Fibroblast of villous mesenchyme (primary cell): ENCODE results near the gene RGMA. TPM values are rescaled to one million over a fixed set of nuclear protein-coding genes. Genes with fewer than 3 reads are reported as not detected.
A peak's percentile ranks its signal among the peaks of the same experiment; 100 is the strongest.

Source experiments
- DNase-seq: peaks from one replicate; pipeline ENCODE4 v3.0.0-alpha.2; 2010; ENCODE audit warnings: low read depth
- H3K4me3 ChIP-seq: 2 replicates; pipeline ENCODE4 v1.5.1; 2011; ENCODE audit warnings: low read depth, mild to moderate bottlenecking, low read length
- CTCF ChIP-seq: IDR thresholded peaks from 2 replicates; pipeline ENCODE4 v1.5.1; 2012; ENCODE audit warnings: low read depth, mild to moderate bottlenecking, low read length; ENCODE audit not compliant: insufficient read depth
- total RNA-seq: library from RNA; depleted of rRNA; stranded (reverse); fragments of >200 nt; gene quantifications from 2 replicates; pipeline ENCODE4 v1.2.3, GENCODE V29; 2012

The RGMA gene
- total RNA-seq, 1 donor = not detected

GRCh38 chr15:93001881-93002280 lies 87.1 kb downstream of the RGMA start:
- no peak overlapping the region for H3K4me3 ChIP-seq
- peak; percentile 3 for TF ChIP-seq CTCF
- DNase-seq = no peak

GRCh38 chr15:93001156-93001555 lies 87.9 kb downstream of the RGMA start:
- no peak for DNase-seq
- H3K4me3 ChIP-seq = no peak overlapping the region
- TF ChIP-seq CTCF = no peak

DNA sequence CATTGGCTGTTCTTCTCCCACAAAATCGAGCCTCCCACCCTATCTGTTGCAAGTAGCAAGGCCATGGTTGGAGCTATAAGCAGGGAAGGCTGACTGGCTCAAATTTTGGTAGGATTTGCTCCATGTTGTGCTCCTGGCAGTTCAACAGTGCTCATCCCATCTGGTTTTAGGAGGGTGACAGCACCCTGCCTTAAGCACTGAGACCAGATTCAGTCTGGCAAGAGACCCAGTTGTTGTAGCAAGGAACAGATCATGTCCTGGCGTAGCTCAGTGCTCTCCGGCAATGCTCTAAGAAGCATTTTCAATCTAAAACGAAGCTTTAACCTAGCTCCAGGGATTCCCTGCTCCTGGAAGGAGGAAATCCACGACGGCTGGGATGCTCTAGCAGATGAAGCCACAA lies 91.2 kb downstream of the RGMA start:
- no peak overlapping the region for H3K4me3 ChIP-seq
- TF ChIP-seq CTCF = no peak
- no peak for DNase-seq

DNA sequence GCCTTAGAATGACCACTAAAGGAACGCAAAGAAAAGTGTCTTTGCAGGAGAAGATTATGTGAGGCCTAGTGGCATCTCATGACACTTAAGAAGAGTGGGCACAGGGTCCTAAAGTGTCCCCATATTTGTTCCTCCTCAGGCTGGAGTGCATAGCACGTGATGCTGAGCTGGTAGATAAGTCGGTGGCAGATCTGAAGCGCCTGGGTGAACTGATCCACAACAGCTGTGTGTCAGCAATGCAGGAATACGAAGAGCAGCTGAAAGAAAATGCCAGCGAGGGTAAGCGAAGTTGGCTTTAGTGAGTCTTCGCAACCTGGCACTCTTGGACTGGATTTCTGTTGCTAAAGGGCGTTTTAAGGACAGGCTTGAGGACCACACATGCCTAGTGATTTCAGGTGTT lies 96.3 kb downstream of the RGMA start:
- no peak for DNase-seq
- TF ChIP-seq CTCF = no peak
- H3K4me3 ChIP-seq = no peak overlapping the region

DNA sequence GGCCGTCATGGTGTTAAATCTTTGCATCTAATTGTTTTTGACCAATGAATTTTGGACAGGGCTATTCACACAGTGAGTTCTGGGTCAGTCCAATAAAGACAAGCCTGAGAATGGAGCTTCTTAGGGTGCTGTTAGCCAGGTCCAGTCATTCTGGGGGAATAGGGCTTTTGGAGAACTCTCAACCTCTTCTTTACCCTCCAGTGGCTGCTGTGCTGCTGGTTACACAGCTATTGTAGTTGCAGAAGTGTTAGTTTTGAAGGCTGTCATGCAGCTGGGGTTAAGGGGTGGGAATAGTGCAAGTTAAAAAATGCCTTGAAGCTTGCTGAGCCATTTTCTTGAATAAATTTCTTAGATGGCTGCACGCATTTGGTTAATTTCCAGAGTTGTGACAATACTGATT lies 99.0 kb downstream of the RGMA start:
- DNase-seq = no peak
- H3K4me3 ChIP-seq = no peak overlapping the region
- TF ChIP-seq CTCF = no peak

GRCh38 chr15:92989470-92989869 lies 99.5 kb downstream of the RGMA start:
- no peak for TF ChIP-seq CTCF

More at GRCh38 chr15:92989470-92989869, 99.5 kb downstream of the RGMA start:
- no peak overlapping the region for H3K4me3 ChIP-seq
- no peak for DNase-seq

Other genes starting within 250 kb of the RGMA start
- 85.7 and 102 TPM in 2 replicates for gene CHD2, start 188.9 kb downstream of the RGMA start, total RNA-seq